Upper lobe of left lung (tissue), 4 donors: ENCODE measurements around the gene ASB5.

Experiments used
- CTCF ChIP-seq, 6 experiments: fragments of 450-650 bp in 4 of 6; fragments of 200-600 bp in 2 of 6; sonication (generic) in 2 of 6; IDR thresholded peaks; one replicate each; pipeline ENCODE4 v1.5.1; 2016 to 2019; ENCODE audit warnings: antibody characterized with exemption in 6 of 6
- EP300 ChIP-seq, 4 donors: sonication (generic); formaldehyde crosslinking; IDR thresholded peaks; one replicate each; pipeline ENCODE4 v1.5.1; 2017; ENCODE audit warnings: antibody characterized with exemption in 4 of 4, control low read depth in 2 of 4
- POLR2A ChIP-seq, 4 donors: fragments of 450-650 bp; IDR thresholded peaks; one replicate each; pipeline ENCODE4 v1.5.1; 2016 to 2017; ENCODE audit warnings: antibody characterized with exemption in 4 of 4, mild to moderate bottlenecking in 2 of 4
- POLR2AphosphoS5 ChIP-seq, 2 donors: sonication (generic); formaldehyde crosslinking; IDR thresholded peaks; one replicate each; pipeline ENCODE4 v1.5.1; 2017; ENCODE audit warnings: antibody characterized with exemption in 2 of 2

DNA sequence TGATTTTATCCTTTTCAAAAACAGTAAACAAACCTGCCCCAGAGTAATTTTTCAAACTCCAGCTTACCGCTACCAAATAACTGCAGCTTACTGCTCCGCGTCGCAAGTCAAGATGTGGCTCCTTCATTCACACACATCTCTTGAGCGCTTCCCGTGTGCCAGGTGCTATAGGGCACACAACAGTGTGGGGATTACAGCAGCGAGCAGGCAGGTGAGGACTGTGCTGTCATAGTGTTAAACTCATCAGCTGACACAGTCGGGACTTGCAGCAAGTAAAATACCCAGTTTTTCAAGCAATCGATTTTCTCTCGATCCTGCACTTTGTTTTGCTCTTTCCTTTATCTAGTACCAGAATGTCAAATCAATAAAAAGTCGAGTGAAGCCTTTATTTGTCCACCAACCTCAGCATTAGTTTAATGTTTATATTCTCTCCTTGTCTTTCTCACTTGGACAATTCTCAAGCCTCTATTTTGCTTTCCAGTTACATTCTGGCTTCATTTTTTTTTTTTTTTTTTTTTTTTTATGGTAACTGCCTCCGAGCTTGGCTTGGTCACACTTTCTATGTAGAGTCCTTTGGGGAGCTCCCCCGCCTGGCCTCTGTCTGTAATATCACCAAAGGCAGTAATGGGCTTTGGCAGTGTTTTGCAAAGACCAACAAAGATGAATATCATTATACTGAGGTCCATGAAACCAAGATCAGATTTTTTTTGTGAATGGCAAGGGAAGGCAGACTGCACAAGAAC is 8.3 kb upstream of the ASB5 start:
- peak in 1 of 6 experiments; percentile 8 for TF ChIP-seq CTCF (IDR thresholded peaks at IDR 0.05)
- TF ChIP-seq POLR2A (IDR thresholded peaks at IDR 0.05) = no peak
- TF ChIP-seq EP300 (IDR thresholded peaks at IDR 0.05) = no peak
- no peak for TF ChIP-seq POLR2AphosphoS5 (IDR thresholded peaks at IDR 0.05)
